Activated CD4-positive, alpha-beta T cell treated with anti-CD3 and anti-CD28 coated beads, Interleukin-2, amount 10 ng/mL, durations not matched to agents 7 days and 5 days (primary cell): Measurements from ENCODE around the gene HCN2. TPM values are rescaled to one million over a fixed set of nuclear protein-coding genes. Genes with fewer than 3 reads are reported as not detected.
"Not testable (repeated sequence)": the region's sequence is repeated elsewhere in the genome, so short reads cannot be mapped to it uniquely, and the experiment has no call there.

Experiments
- CTCF ChIA-PET: fragments of 350-600 bp; sonication (Branson Sonifier 250); formaldehyde crosslinking; loops from one replicate; lab custom pipeline; 2021; ENCODE audit warnings: antibody characterized with exemption; lab: Charles Lee
- POLR2A ChIA-PET: fragments of 350-600 bp; sonication (Branson Sonifier 250); formaldehyde crosslinking; loops from one replicate; lab custom pipeline; 2021; ENCODE audit warnings: antibody characterized with exemption; lab: Charles Lee
- DNase-seq: peaks from one replicate; pipeline ENCODE4 v3.0.0-alpha.2; 2020
- H3K27ac Mint-ChIP-seq: one replicate; pipeline ENCODE4 v1.8.0; 2021; ENCODE audit warnings: mild to moderate bottlenecking, moderate library complexity, mixed read lengths
- H3K27me3 Mint-ChIP-seq: one replicate; pipeline ENCODE4 v1.8.0; 2021; ENCODE audit warnings: mixed read lengths
- H3K36me3 Mint-ChIP-seq: one replicate; pipeline ENCODE4 v1.8.0; 2021; ENCODE audit warnings: low read depth, mixed read lengths
- H3K4me1 Mint-ChIP-seq: one replicate; pipeline ENCODE4 v1.8.0; 2021; ENCODE audit warnings: mixed read lengths
- H3K4me3 Mint-ChIP-seq: one replicate; pipeline ENCODE4 v1.8.0; 2021; ENCODE audit warnings: mild to moderate bottlenecking, moderate library complexity, mixed read lengths
- H3K9me3 Mint-ChIP-seq: one replicate; pipeline ENCODE4 v1.8.0; 2021; ENCODE audit warnings: mixed read lengths
- total RNA-seq, 2 experiments: library from RNA; stranded (reverse); gene quantifications; one replicate each; pipeline ENCODE4 v1.2.3, GENCODE V29; 2021

Gene HCN2
- total RNA-seq, 2 experiments from 2014 or later, result 2.6 to 3.2 TPM

- H3K36me3 Mint-ChIP-seq, result peaks cover 27% of the 10 kb centered on the region
- no peak for DNase-seq
- no peak overlapping the region for H3K27ac Mint-ChIP-seq
- H3K27me3 Mint-ChIP-seq, result no peaks in the 10 kb centered on the region
- peaks cover 12% of the 10 kb centered on the region for H3K4me1 Mint-ChIP-seq
- ChIA-PET CTCF (no interaction called here), POLR2A (no interaction called here)
- H3K4me3 Mint-ChIP-seq, result no peak overlapping the region
- no peaks in the 10 kb centered on the region for H3K9me3 Mint-ChIP-seq
Measured at GRCh38 chr19:616062-616700, 26.5 kb downstream of the HCN2 start.

GRCh38 chr19:616747-617526 lies 27.3 kb downstream of the HCN2 start:
- Mint-ChIP-seq H3K4me1 (peaks cover 8% of the 10 kb centered on the region), H3K4me3 (no peak overlapping the region), H3K36me3 (peaks cover 27% of the 10 kb centered on the region), H3K9me3 (no peaks in the 10 kb centered on the region), H3K27me3 (no peaks in the 10 kb centered on the region), H3K27ac (no peak overlapping the region)
- POLR2A ChIA-PET, result no interaction called here
- CTCF ChIA-PET, result no interaction called here
- no peak for DNase-seq

- Mint-ChIP-seq H3K27me3 (no peaks in the 10 kb centered on the region), H3K4me1 (peaks cover 5% of the 10 kb centered on the region), H3K27ac (no peak overlapping the region), H3K36me3 (peaks cover 26% of the 10 kb centered on the region), H3K9me3 (no peaks in the 10 kb centered on the region), H3K4me3 (no peak overlapping the region)
- no peak for DNase-seq
- ChIA-PET POLR2A (no interaction called here), CTCF (interaction anchor here (0.6 kb wide), 1 partner anchor 14 kb away, joined by 3 read pairs; no protein-coding TSS in a partner anchor)
Measured at GRCh38 chr19:617551-618246, 28.0 kb downstream of the HCN2 start.

- peaks cover 26% of the 10 kb centered on the region for H3K36me3 Mint-ChIP-seq
- H3K9me3 Mint-ChIP-seq, result no peaks in the 10 kb centered on the region
- H3K27me3 Mint-ChIP-seq, result no peaks in the 10 kb centered on the region
- H3K4me1 Mint-ChIP-seq, result peaks cover 3% of the 10 kb centered on the region
- ChIA-PET POLR2A (no interaction called here), CTCF (interaction anchor here (0.6 kb wide), 1 partner anchor 13 kb away, joined by 3 read pairs; no protein-coding TSS in a partner anchor)
- H3K27ac Mint-ChIP-seq, result no peak overlapping the region
- no peak overlapping the region for H3K4me3 Mint-ChIP-seq
- no peak for DNase-seq
Measured at GRCh38 chr19:618247-618619, 28.6 kb downstream of the HCN2 start.

- Mint-ChIP-seq H3K4me3 (no peak overlapping the region), H3K9me3 (no peaks in the 10 kb centered on the region), H3K27me3 (no peaks in the 10 kb centered on the region), H3K4me1 (peaks cover 3% of the 10 kb centered on the region), H3K27ac (no peak overlapping the region), H3K36me3 (peaks cover 30% of the 10 kb centered on the region)
- ChIA-PET CTCF (no interaction called here), POLR2A (no interaction called here)
- DNase-seq, result no peak
Measured at GRCh38 chr19:618674-619285, 29.1 kb downstream of the HCN2 start.

- POLR2A ChIA-PET, result no interaction called here
- CTCF ChIA-PET, result no interaction called here
- Mint-ChIP-seq H3K9me3 (no peaks in the 10 kb centered on the region), H3K27ac (no peak overlapping the region), H3K36me3 (peaks cover 27% of the 10 kb centered on the region), H3K4me3 (no peak overlapping the region), H3K27me3 (no peaks in the 10 kb centered on the region), H3K4me1 (peaks cover 3% of the 10 kb centered on the region)
- DNase-seq, result no peak
Measured at GRCh38 chr19:619286-620002, 29.8 kb downstream of the HCN2 start.

GRCh38 chr19:620166-620862 lies 30.6 kb downstream of the HCN2 start:
- Mint-ChIP-seq H3K27ac (no peak overlapping the region), H3K9me3 (no peaks in the 10 kb centered on the region), H3K4me3 (no peak overlapping the region), H3K27me3 (no peaks in the 10 kb centered on the region), H3K4me1 (peaks cover 3% of the 10 kb centered on the region), H3K36me3 (peaks cover 19% of the 10 kb centered on the region)
- ChIA-PET CTCF (no interaction called here), POLR2A (no interaction called here)
- no peak for DNase-seq

GRCh38 chr19:621191-621590 lies 31.5 kb downstream of the HCN2 start:
- peaks cover 17% of the 10 kb centered on the region for H3K36me3 Mint-ChIP-seq
- CTCF ChIA-PET, POLR2A ChIA-PET, H3K4me3 Mint-ChIP-seq, H3K9me3 Mint-ChIP-seq, H3K4me1 Mint-ChIP-seq, DNase-seq, H3K27me3 Mint-ChIP-seq, H3K27ac Mint-ChIP-seq: not testable (repeated sequence)

- no peaks in the 10 kb centered on the region for H3K27me3 Mint-ChIP-seq
- no peak overlapping the region for H3K27ac Mint-ChIP-seq
- no peaks in the 10 kb centered on the region for H3K9me3 Mint-ChIP-seq
- ChIA-PET POLR2A (no interaction called here), CTCF (interaction anchor here (0.6 kb wide), 1 partner anchor 36 kb away, joined by 4 read pairs; no protein-coding TSS in a partner anchor)
- no peak for DNase-seq
- H3K36me3 Mint-ChIP-seq, result peaks cover 17% of the 10 kb centered on the region
- H3K4me1 Mint-ChIP-seq, result peaks cover under 1% of the 10 kb centered on the region
- H3K4me3 Mint-ChIP-seq, result no peak overlapping the region
Measured at GRCh38 chr19:621819-622218, 32.1 kb downstream of the HCN2 start.

- Mint-ChIP-seq H3K4me3 (no peak overlapping the region), H3K36me3 (peaks cover 17% of the 10 kb centered on the region), H3K27me3 (no peaks in the 10 kb centered on the region), H3K27ac (no peak overlapping the region), H3K9me3 (no peaks in the 10 kb centered on the region), H3K4me1 (peaks cover 2% of the 10 kb centered on the region)
- POLR2A ChIA-PET, result no interaction called here
- DNase-seq, result no peak
- CTCF ChIA-PET, result no interaction called here
Measured at GRCh38 chr19:622666-623065, 33.0 kb downstream of the HCN2 start.

- POLR2A ChIA-PET, result no interaction called here
- CTCF ChIA-PET, result interaction anchor here (0.5 kb wide), 1 partner anchor 11 kb away, joined by 3 read pairs; no protein-coding TSS in a partner anchor
- H3K9me3 Mint-ChIP-seq, result no peaks in the 10 kb centered on the region
- peaks cover 2% of the 10 kb centered on the region for H3K4me1 Mint-ChIP-seq
- no peak overlapping the region for H3K27ac Mint-ChIP-seq
- peaks cover 20% of the 10 kb centered on the region for H3K36me3 Mint-ChIP-seq
- no peaks in the 10 kb centered on the region for H3K27me3 Mint-ChIP-seq
- DNase-seq, result no peak
- H3K4me3 Mint-ChIP-seq, result no peak overlapping the region
Measured at GRCh38 chr19:623175-623916, 33.7 kb downstream of the HCN2 start.
